GM20000 (cell line): ENCODE measurements around the gene CCDC106.

Source experiments
- DNase-seq: peaks from one replicate; pipeline ENCODE4 v3.0.0; 2012; ENCODE audit warnings: low spot score
- CTCF ChIP-seq: IDR thresholded peaks from 2 replicates; pipeline ENCODE4 v1.5.1; 2012; ENCODE audit warnings: mild to moderate bottlenecking, control low read depth; ENCODE audit errors: extremely low read depth, missing control alignments

CCDC106 gene

GRCh38 chr19:55691561-55692481 is 43.8 kb downstream of the CCDC106 start:
- DNase-seq, result no peak
- TF ChIP-seq CTCF, result no peak

DNA sequence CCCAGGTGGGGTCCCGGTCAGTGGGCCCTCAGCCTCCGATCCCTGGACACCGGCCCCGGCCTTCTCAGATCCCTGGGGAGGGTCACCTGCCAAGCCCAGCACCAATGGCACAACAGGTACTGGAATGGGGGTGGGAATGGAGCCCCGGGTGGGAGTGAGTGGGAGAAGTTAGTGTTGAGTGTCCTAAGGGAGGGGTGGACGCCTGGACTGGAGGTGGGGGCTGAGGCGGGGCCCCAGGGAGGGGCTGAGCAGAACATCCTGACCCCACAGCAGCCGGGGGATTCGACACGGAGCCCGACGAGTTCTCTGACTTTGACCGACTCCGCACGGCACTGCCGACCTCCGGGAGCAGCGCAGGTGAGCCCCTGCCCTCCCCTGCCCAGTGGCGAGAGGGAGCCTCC is 44.7 kb downstream of the CCDC106 start:
- TF ChIP-seq CTCF, result no peak
- DNase-seq, result no peak

DNA sequence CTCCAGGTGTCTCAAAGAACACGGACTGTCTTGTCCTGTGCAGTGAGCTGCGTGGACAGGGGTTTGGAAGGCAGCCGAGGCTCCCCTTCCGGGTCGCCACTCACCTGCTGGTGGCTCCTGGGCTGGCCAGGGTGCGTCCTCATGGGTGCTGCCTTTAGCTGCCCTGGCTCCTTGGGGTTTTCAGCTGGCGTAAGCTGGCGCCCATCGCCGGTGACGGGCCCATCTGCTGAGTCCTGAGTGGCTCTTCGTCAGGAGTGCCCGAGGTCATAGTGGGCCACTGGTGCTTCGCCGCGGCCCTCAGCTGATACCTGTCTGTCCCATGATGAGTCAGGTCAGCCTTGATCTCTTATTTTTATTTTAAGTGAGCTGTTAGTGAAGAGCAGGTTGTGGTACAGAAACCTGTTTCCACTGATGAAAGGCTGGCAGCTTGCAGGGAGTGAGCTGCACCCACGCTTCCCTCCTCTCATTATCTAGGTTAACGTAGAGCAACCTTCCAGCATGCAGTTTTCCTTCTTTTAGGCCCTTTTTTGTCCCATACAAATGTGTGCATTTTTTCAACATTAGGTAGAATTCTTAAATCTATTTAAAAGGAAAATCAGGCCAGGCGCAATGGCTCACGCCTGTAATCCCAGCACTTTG is 45.4 kb downstream of the CCDC106 start:
- no peak for DNase-seq
- no peak for TF ChIP-seq CTCF

DNA sequence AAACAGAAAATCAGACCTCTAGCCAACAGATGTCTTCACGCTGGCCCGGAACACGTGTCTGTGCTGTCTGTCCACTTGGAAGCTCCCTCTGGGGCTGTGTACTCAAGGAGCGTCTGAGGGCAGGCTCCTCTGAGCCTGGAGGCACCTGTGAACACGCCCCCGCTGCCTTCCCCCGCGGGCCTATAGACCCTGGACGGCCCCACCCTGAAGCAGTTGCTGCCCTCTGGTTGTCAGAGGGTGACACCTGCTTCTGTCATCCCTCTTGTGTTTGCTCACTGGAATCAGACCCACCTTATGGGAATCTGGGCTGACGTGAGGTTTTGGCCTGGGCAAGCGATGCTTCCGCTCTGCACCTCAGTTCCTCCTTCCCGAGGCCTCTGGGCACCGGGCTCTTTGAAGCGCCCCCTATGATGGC is 46.2 kb downstream of the CCDC106 start:
- TF ChIP-seq CTCF, result no peak
- no peak for DNase-seq

- TF ChIP-seq CTCF, result no peak
- DNase-seq, result no peak
These were observed 46.9 kb downstream of the CCDC106 start for GRCh38 chr19:55694656-55695491.

DNA sequence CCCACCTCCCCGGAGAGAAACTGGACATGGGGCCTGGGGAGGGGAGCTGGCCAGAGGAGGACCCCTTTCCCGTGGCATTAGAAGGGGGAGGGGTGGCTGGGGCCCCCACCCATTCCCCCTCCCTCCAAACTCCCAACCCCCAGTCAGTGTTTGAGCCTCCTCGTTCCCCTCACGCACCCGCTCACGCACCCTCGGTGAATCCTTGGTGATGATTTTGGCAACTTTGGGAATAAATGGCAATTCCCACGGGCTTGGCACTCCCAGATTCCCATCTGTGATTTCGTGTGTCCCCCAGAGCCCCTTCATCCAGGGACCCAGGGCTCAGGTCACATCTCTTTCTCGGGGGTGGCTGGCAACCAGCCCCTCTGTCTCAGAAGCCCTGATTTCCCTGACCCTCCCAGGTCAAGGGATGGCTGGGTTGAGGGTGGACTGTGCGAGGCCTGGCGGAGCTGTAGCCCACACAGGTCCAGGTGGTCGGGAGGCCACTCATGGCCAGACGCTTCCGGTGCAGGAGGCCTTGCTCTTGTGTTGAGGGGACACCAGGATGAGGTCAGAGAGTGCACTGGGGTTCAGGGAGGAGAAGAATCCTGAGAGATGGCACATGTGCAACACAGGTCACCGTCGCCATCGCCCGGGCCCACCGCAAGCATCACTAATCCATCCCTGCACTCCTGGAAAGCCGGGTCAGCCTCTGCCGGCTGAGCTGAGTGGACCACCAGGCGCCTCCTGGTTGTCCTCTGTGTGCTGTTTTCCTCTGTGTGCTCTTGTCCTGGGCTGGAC is 47.7 kb downstream of the CCDC106 start:
- no peak for DNase-seq
- no peak for TF ChIP-seq CTCF
